IMR-90 (cell line): ENCODE measurements around the gene PADI2.

Source experiments
- BHLHE40 ChIP-seq: fragments of 150-350 bp; IDR thresholded peaks from 2 replicates; pipeline ENCODE4 v1.6.1; 2016; ENCODE audit warnings: mild to moderate bottlenecking, low read depth, low read length
- CEBPB ChIP-seq: IDR thresholded peaks from 2 replicates; pipeline ENCODE4 v1.6.1; 2012; ENCODE audit warnings: low read depth, low read length, improper control_type of control experiment
- CHD1 ChIP-seq: IDR thresholded peaks from 2 replicates; pipeline ENCODE4 v1.6.1; 2012; ENCODE audit warnings: low read depth, low read length, improper control_type of control experiment
- CTCF ChIP-seq: conservative IDR thresholded peaks from 2 replicates; pipeline ENCODE4 v1.5.1; 2012; ENCODE audit warnings: mild to moderate bottlenecking, low read depth, low read length, improper control_type of control experiment
- MAZ ChIP-seq: IDR thresholded peaks from 2 replicates; pipeline ENCODE4 v1.6.1; 2012; ENCODE audit warnings: low read depth, mild to moderate bottlenecking, low read length, improper control_type of control experiment, moderate library complexity, borderline replicate concordance
- POLR2A ChIP-seq: IDR thresholded peaks from 2 replicates; pipeline ENCODE4 v1.6.1; 2012; ENCODE audit warnings: mild to moderate bottlenecking, low read depth, low read length
- USF2 ChIP-seq: fragments of 150-350 bp; IDR thresholded peaks from 2 replicates; pipeline ENCODE4 v1.6.1; 2017; ENCODE audit warnings: mild to moderate bottlenecking, antibody characterized with exemption, low read length, low read depth

DNA sequence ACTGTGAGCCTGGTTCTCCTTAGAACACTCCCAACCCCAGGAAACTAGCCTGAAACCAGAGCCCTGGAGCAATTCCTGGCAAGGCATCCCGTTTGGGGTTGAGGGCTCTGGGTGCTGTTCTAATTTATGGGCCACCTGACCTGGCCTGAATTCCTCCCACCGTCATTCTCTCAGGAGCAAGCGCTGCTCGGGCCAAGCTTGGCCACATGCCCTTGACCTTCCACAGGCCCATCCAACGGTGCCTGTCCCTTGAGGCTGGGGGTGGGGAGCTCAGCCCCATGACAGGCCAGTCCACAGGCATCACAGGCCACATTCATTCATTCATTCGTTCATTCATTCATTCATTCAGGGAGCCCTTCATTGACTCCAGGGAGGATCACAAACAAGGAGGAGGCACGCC, 5.3 kb downstream of the PADI2 start:
- TF ChIP-seq POLR2A, result no peak
- TF ChIP-seq USF2, result no peak
- TF ChIP-seq CTCF, result no peak
- no peak for TF ChIP-seq CHD1
- TF ChIP-seq CEBPB, result no peak
- TF ChIP-seq BHLHE40, result no peak
- TF ChIP-seq MAZ, result no peak
